Forelimb muscle (tissue), 1 donor: ENCODE results near the gene HAUS6. TPM values are rescaled to one million over a fixed set of nuclear protein-coding genes. Genes with fewer than 3 reads are reported as not detected.
"Not testable (repeated sequence)": the region's sequence is repeated elsewhere in the genome, so short reads cannot be mapped to it uniquely, and the experiment has no call there.

Source experiments
- DNase-seq: peaks from one replicate; pipeline ENCODE4 v3.0.0-alpha.2; 2013; ENCODE audit warnings: low read depth
- polyA plus RNA-seq: library from polyadenylated mRNA; unstranded; fragments of 120-200 nt; gene quantifications from one replicate; pipeline ENCODE4 v1.2.1, GENCODE V29; 2013; ENCODE audit not compliant: insufficient read length

Gene HAUS6
- polyA plus RNA-seq, 1 donor = 8.8 TPM

DNA sequence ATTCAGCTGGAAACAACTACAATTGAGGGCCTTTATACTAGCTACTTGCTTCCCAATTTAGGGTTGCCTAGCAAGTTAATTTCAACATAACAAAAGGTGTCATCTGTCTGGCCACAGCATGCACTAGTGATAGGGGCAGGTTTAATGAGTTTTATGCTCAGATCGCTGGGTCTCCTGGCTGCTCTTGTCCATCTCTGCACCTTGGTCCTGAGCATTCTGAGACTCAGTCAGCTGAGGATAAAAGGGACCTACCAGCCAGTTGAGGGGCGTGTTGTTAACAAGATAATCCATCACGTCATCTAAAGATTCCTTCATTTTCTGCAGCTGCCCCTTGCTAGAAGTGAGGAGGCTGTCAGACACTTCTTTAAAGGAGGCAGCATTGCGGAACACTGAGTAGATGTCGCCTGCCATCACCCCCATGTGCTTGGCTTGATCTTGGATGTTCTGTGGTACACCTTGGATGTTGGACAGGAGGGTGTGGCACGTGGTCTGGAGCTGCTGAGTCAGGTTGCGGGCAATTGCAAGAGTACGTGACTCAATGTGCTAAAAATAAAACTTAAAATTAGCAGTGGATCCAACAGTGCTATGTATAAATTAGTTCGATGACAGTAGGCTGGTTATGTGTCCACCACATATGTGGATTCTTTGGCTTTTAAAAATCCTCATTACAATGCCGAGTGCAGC lies 13.5 kb upstream of the HAUS6 start:
- no peak for DNase-seq

DNA sequence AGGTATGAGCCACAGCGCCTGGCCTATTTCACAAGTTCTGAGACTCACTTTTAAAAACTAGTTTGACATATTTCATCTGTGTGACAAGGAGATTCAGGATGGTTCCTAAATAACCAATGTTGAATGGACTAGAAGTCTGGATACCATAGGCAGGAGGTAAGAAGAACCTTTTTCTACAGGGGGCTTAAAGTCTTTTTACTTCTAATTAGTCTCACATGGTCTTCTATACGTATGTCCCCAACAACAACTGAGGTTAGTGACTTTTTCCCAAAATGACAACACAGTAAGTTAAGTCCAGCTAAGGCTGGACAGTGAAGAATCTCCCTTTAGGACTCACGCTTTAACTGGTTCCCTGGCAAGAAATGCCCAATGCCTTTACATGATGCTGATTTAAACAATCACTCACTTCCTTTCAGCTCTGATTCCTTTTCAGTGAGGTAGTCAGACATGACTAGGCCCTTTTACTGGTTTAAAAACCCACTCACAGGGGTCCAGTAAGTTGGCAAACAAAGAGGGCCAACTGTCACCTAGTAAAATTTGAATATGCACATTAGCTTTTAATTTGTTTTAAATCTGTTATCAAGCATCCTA lies 12.1 kb upstream of the HAUS6 start:
- no peak for DNase-seq

DNA sequence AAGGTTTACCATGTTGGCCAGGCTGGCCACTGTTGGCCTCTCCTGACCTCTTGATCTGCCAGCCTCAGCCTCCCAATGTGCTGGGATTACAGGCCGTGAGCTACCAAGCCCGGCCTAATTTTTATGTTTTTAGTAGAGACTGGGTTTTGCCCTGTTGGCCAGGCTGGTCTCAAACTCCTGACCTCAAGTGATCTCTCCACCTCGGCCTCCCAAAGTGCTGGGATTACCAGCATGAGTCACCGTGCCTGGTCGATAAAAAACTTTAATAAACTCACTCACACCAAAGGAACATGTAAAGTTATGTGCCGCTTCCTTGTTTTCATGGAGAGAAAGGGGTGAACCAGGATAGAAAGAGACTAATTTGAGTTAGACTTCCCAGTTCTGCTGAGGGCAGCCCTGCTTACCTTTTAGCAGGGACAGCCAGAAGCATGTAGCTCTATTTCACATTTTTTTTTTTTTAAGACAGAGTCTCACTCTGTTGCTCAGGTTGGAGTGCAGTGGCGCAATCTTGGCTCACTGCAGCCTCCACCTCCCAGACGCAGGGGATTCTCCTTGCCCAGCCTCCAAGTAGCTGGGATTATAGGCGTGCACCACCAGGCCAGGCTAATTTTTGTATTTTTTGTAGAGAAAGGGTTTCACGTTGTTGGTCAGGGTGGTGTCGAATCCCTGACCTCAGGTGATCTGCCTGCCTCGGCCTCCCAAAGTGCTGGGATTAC lies 11.4 kb upstream of the HAUS6 start:
- DNase-seq = no peak

DNA sequence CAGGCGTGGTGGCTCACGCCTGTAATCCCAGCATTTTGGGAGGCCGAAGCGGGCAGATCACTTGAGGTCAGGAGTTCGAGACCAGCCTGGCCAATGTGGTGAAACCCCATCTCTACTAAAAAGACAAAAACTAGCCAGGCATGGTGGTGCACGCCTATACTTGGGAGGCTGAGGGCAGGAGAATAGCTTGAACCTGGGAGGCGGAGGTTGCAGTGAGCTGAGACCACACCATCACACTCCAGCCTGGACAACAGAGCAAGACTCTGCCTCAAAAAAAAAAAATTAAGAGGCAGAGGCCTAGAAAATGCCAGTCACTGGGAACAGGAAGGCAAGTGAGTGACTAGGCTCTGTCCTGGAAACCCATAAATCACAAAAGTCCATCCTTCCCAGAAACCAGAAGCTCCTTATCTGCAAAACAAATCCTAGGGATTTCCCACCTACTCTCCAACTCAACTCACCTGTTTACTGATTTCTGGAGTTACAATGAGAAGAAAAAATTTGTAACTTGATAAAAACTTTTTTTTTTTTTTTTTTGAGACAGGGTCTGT lies 10.4 kb upstream of the HAUS6 start:
- DNase-seq = not testable (repeated sequence)

- no peak for DNase-seq
These were observed 5.3 kb upstream of the HAUS6 start for GRCh38 chr9:19108038-19108437.

DNA sequence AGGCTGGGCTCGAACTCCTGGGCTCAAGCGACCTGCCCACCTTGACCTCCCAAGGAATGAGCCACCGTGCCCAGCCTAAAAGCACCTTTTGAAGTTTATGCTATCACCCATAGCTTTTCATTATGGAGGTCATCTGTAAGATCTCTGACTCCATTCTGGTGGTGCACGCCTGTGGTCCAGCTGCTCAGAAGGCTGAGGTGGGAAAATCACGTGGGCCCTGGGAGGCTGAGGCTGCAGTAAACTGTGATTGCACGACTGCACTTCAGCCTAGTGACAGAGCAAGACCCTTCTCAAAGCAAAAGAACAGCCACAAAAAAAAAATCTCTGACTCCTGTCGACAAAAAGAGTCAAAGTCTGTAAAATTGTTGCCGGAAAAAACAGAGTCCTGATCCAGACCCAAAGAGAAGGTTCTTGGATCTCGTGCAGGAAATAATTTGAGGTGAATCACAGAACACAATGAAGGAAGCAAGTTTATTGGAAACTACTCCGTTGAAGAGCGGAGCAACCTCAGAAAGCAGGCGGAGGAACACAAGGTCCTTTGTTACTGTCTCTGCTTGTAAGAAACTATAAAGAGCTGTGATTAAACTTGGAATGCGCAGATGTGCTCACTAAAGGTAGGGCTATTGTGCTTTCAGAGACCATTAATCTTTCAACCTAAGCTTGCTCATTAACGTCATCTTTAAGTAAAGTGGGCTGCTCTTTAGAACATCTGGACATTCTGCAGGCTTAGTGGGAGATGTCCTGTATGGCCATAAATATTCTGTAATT lies 2.0 kb upstream of the HAUS6 start:
- no peak for DNase-seq

DNA sequence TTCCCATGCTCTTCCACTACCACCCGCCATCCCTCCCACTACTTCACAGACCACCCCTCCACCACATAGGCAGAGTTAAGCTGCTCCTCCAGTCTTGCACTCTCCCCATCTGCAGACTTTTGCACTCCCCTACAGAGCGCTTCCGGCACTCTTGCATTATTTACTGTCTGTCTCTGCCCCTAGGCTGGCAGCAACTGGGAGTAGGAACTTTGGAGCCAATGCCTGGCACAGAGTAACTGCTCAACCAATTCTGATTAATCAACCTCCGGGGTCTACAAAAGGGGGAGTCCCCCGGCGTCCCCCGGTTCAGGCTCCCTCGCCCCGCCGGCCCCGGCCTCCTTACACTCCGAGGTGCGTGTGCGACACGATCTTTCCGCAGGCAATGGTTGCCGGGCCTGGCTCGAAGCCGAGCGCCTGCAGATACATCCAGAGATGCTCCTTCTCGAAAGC lies 498 bp downstream of the HAUS6 start:
- no peak for DNase-seq

GRCh38 chr9:19101203-19101602 lies 1.5 kb downstream of the HAUS6 start:
- DNase-seq = no peak

DNA sequence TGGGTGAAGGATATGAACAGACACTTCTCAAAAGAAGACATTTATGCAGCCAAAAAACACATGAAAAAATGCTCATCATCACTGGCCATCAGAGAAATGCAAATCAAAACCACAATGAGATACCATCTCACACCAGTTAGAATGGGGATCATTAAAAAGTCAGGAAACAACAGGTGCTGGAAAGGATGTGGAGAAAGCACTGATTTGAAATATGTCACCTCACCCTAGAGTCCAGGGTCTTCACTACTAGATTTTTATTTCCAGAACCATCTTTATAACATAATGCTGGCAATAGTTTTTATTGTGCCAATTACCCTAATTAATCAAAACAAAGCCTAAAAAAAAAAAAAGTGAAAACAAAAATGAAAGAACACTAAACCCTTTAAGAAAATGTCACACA lies 5.3 kb downstream of the HAUS6 start:
- DNase-seq = not testable (repeated sequence)

GRCh38 chr9:19087106-19088000 lies 15.4 kb downstream of the HAUS6 start:
- DNase-seq = no peak

DNA sequence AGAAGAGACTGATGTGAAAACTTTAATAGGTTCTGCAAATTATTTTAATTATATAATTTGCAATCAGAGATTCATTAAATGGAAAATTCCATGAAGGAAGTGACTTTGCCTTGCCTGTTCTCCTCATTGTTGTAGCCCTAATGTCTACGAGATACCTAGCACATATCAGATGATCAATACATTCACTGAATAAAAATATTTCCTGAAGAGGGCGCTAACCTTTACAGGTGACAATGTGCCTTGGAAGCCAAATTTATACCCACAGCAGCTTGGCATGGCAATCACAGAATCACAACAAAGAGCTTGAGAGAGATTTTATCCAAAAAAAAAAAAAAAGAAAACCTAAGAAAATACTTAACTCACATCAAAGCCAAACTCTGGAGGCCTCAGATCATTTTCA lies 17.4 kb downstream of the HAUS6 start:
- no peak for DNase-seq

DNA sequence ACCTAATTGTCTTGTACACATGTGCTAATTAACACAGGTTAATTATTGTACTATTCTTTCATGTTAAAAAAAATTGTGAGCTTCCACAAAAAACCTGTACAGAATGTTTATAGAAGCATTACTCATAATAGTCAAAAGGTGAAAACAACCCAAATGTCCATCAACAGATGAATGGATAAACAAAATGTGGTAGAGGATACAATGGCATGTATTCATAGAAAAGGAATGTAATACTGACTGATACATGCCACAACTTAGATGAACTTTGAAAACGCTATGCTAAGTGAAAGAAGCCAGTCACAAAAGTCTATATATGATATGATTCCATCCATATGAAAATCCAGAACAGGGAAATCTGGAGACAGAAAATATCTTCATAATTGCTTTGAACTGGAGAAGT lies 27.9 kb downstream of the HAUS6 start:
- DNase-seq = no peak

GRCh38 chr9:19074229-19074628 lies 28.5 kb downstream of the HAUS6 start:
- DNase-seq = no peak

DNA sequence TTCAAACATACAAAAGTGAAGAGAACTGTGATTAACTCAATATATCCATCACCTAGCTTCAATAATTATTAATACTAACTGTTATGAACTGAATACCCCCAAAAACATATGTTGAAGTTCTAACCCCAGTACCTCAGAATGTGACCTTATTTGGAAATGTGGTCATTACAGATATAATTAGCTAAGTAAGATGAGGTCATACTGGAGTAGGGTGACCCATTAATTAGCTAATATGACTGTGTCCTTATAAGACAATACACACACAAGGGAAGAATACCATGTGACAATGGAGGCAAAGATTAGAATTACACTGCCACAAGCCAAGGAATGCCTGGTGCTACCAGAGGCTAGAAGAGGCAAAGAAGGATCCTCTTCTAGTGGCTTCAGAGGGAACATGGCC lies 45.7 kb downstream of the HAUS6 start:
- DNase-seq = no peak

DNA sequence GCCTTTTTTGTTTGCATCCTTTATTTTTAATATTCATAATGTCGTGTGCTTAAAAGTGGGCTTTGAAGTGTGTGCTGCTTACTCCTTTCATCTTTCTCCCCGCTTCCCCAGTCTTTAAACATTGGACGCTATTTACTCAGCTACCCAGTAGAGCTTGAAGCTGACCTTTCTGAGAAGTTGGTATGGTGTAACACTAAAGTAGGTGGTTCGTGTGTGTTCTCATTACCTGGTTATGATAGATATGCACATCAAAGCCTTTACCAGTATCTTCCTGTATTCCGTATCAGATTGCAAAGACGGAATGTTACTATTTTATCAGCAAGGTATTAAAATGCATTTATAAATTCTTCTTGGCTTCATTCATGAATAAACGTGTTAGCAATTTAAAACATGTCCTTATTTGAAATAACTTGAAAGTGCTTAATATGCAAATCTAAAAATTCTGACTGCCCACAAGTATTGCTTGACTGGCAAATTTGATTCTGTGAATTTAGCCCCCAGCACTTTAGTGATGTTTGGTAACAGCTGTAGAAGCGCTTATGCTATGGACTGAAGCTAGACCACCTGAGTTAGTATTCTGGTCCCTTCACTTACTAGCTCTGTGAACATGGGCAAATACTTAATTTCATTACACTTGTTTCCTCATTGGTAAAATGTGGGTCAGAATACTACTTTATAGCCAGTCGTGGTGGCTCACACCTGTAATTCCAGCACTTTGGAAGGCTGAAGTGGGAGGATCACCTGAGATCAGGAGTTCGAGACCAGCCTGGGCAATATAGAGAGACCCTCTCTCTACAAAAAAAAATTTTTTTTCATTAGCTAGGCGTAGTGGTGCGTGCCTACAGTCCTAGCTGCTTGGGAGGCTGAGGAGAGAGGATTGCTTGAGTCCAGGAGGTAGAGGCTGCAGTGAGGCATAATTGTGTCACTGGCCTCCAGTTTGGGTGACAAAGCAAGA lies 51.8 kb downstream of the HAUS6 start:
- no peak for DNase-seq

DNA sequence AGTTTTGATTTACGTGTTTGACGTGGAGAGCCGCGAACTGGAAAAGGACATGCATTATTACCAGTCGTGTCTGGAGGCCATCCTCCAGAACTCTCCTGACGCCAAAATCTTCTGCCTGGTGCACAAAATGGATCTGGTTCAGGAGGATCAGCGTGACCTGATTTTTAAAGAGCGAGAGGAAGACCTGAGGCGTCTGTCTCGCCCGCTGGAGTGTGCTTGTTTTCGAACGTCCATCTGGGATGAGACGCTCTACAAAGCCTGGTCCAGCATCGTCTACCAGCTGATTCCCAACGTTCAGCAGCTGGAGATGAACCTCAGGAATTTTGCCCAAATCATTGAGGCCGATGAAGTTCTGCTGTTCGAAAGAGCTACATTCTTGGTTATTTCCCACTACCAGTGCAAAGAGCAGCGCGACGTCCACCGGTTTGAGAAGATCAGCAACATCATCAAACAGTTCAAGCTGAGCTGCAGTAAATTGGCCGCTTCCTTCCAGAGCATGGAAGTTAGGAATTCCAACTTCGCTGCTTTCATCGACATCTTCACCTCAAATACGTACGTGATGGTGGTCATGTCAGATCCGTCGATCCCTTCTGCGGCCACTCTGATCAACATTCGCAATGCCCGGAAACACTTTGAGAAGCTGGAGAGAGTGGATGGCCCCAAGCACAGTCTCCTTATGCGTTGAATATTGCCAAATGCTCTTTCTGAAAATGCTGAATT lies 52.6 kb downstream of the HAUS6 start:
- DNase-seq = no peak

DNA sequence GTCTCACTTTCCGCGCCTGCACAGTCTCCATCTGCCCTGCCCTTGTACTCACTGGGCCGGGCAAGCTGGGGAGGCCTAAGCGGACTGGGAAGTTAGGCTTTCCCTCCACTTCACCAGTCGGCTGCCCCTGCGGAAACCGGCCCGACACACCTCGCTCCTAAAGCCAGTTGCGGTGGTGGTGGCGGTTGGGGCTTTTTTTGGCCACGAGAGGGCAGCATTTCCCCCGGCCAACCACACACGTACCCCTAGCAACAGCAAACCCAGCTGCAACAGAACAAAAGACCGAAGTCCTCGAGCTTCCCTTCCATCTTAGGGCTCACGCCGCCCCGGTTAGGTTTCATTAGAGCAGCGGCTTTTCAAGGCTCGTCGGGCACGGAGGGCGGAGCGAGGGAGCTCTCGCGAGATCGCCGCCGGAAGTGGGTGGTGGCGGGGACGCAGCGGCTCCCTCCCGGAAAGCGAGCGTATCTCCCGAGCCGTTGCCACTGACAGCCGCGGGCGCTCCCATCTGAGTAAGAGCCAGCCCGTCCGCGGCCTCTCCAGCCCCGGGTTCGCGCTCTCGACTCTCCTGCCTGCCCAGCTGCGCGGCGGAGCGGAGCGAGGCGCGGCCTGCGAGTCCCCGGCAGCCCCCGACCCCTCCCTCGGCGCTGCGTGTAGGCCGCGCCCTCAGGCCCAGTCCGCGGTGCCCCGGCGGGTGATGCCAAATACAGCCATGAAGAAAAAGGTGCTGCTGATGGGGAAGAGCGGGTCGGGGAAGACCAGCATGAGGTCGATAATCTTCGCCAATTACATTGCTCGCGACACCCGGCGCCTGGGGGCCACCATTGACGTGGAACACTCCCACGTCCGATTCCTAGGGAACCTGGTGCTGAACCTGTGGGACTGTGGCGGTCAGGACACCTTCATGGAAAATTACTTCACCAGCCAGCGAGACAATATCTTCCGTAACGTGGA lies 53.5 kb downstream of the HAUS6 start, which contains the start of gene RRAGA:
Gene RRAGA, plus strand, starts transcription at position 462 of the 951 bp plus-strand sequence. Its CDS starts 233 bp downstream, at position 695.
- peak; percentile 86 for DNase-seq

- no peak for DNase-seq
These were observed 66.1 kb downstream of the HAUS6 start for GRCh38 chr9:19036611-19037010.
